ENCODE results near the gene TEX14.
A peak's percentile ranks its signal among the peaks of the same experiment; 100 is the strongest.
"Not testable (repeated sequence)": the region's sequence is repeated elsewhere in the genome, so short reads cannot be mapped to it uniquely, and the experiment has no call there.

The TEX14 gene

GRCh38 chr17:58686980-58687379 lies 4.9 kb downstream of the TEX14 start:
- no peak for DNase-seq

- not testable (repeated sequence) for DNase-seq
Measured at GRCh38 chr17:58684462-58684861, 7.4 kb downstream of the TEX14 start.

GRCh38 chr17:58684003-58684402 lies 7.8 kb downstream of the TEX14 start:
- DNase-seq: no peak

- no peak for DNase-seq
Measured at GRCh38 chr17:58680038-58680369, 11.8 kb downstream of the TEX14 start.

- no peak for DNase-seq
Measured at GRCh38 chr17:58679263-58680037, 12.4 kb downstream of the TEX14 start.

GRCh38 chr17:58678287-58678686 lies 13.6 kb downstream of the TEX14 start:
- DNase-seq: not testable (repeated sequence)

- DNase-seq: no peak
Measured at GRCh38 chr17:58677194-58677880, 14.5 kb downstream of the TEX14 start.

GRCh38 chr17:58671969-58672368 lies 19.9 kb downstream of the TEX14 start:
- DNase-seq: no peak

- DNase-seq: no peak
Measured at GRCh38 chr17:58669853-58670252, 22.0 kb downstream of the TEX14 start.

- no peak for DNase-seq
Measured at GRCh38 chr17:58668598-58668935, 23.3 kb downstream of the TEX14 start.

GRCh38 chr17:58667934-58668597 lies 23.8 kb downstream of the TEX14 start:
- no peak for DNase-seq

GRCh38 chr17:58666858-58667267 lies 25.0 kb downstream of the TEX14 start:
- DNase-seq: peak; percentile 5

- DNase-seq: no peak
Measured at GRCh38 chr17:58665946-58666857, 25.6 kb downstream of the TEX14 start.

- DNase-seq: no peak
Measured at GRCh38 chr17:58664302-58664701, 27.5 kb downstream of the TEX14 start.

- DNase-seq: no peak
Measured at GRCh38 chr17:58661499-58661898, 30.3 kb downstream of the TEX14 start.

- no peak for DNase-seq
Measured at GRCh38 chr17:58660621-58661020, 31.2 kb downstream of the TEX14 start.

GRCh38 chr17:58659714-58660084 lies 32.1 kb downstream of the TEX14 start:
- DNase-seq: not testable (repeated sequence)

GRCh38 chr17:58658804-58659713 lies 32.8 kb downstream of the TEX14 start:
- DNase-seq: peak; percentile 56

GRCh38 chr17:58657962-58658803 lies 33.7 kb downstream of the TEX14 start:
- DNase-seq: not testable (repeated sequence)

- DNase-seq: no peak
Measured at GRCh38 chr17:58648236-58648635, 43.6 kb downstream of the TEX14 start.

- no peak for DNase-seq
Measured at GRCh38 chr17:58643147-58643546, 48.7 kb downstream of the TEX14 start.

Measured in stimulated activated CD4-positive, alpha-beta T cell treated with anti-CD3 and anti-CD28 coated beads, Interleukin-12 subunit alpha, Interleukin-12 subunit beta, amount 100 ng/mL, for 4 hours (primary cell).